Eye (tissue), 1 donor: ENCODE data around the gene ZNF407.
"Not testable (repeated sequence)": the region's sequence is repeated elsewhere in the genome, so short reads cannot be mapped to it uniquely, and the experiment has no call there.

Experiments
- DNase-seq: peaks from one replicate; pipeline ENCODE4 v3.0.0-alpha.2; 2015

Gene ZNF407

GRCh38 chr18:75083131-75083530, 485.5 kb downstream of the ZNF407 start:
- DNase-seq: no peak

GRCh38 chr18:75083761-75084160, 486.1 kb downstream of the ZNF407 start:
- no peak for DNase-seq

- not testable (repeated sequence) for DNase-seq
These were observed 488.0 kb downstream of the ZNF407 start for GRCh38 chr18:75085676-75086075.

GRCh38 chr18:75086494-75087034, 488.9 kb downstream of the ZNF407 start:
- no peak for DNase-seq

- no peak for DNase-seq
These were observed 489.7 kb downstream of the ZNF407 start for GRCh38 chr18:75087119-75088020.

- DNase-seq: no peak
These were observed 490.4 kb downstream of the ZNF407 start for GRCh38 chr18:75088021-75088506.

- DNase-seq: no peak
These were observed 491.0 kb downstream of the ZNF407 start for GRCh38 chr18:75088622-75089211.

GRCh38 chr18:75089748-75090327, 492.2 kb downstream of the ZNF407 start:
- no peak for DNase-seq

GRCh38 chr18:75090336-75090735, 492.7 kb downstream of the ZNF407 start:
- DNase-seq: no peak

- DNase-seq: no peak
These were observed 500.0 kb downstream of the ZNF407 start for GRCh38 chr18:75097491-75098225.

GRCh38 chr18:75100832-75101630, 503.4 kb downstream of the ZNF407 start:
- no peak for DNase-seq

- DNase-seq: no peak
These were observed 504.2 kb downstream of the ZNF407 start for GRCh38 chr18:75101916-75102315.

GRCh38 chr18:75104029-75104428, 506.4 kb downstream of the ZNF407 start:
- not testable (repeated sequence) for DNase-seq

- no peak for DNase-seq
These were observed 506.8 kb downstream of the ZNF407 start for GRCh38 chr18:75104483-75104882.

- no peak for DNase-seq
These were observed 508.0 kb downstream of the ZNF407 start for GRCh38 chr18:75105551-75106254.

GRCh38 chr18:75106746-75107145, 509.1 kb downstream of the ZNF407 start:
- DNase-seq: no peak

GRCh38 chr18:75107196-75107930, 509.7 kb downstream of the ZNF407 start:
- no peak for DNase-seq

- no peak for DNase-seq
These were observed 510.2 kb downstream of the ZNF407 start for GRCh38 chr18:75107931-75108276.

GRCh38 chr18:75108579-75109318, 511.1 kb downstream of the ZNF407 start:
- DNase-seq: no peak

- DNase-seq: no peak
These were observed 511.6 kb downstream of the ZNF407 start for GRCh38 chr18:75109319-75109691.
